Keratinocyte (primary cell): ENCODE results near the gene TREML1. TPM values are rescaled to one million over a fixed set of nuclear protein-coding genes. Genes with fewer than 3 reads are reported as not detected.

Source experiments
- DNase-seq: peaks from one replicate; pipeline ENCODE4 v3.0.0-alpha.2; 2011; ENCODE audit warnings: low read depth, missing footprints, low spot score
- FAIRE-seq: peaks from 2 replicates; lab custom pipeline; 2011; peaks lifted over from hg19 to GRCh38; lab: Jason Lieb, UNC
- H2AFZ ChIP-seq: 2 replicates; pipeline ENCODE4 v1.6.0; 2012; ENCODE audit warnings: low read length, control low read depth, inconsistent platforms; ENCODE audit not compliant: control insufficient read depth
- H3K27ac ChIP-seq: 2 replicates; pipeline ENCODE4 v1.5.1; 2011; ENCODE audit warnings: low read length; ENCODE audit not compliant: control insufficient read depth, insufficient read depth
- H3K27me3 ChIP-seq: 3 replicates; pipeline ENCODE4 v1.6.0; 2011; ENCODE audit warnings: low read length; ENCODE audit not compliant: control insufficient read depth, insufficient read depth; ENCODE audit errors: extremely low read depth
- H3K36me3 ChIP-seq, 2 experiments: 2 replicates in 1 of 2; 3 replicates in 1 of 2; pipeline ENCODE4 v1.5.1; 2011; ENCODE audit warnings: low read length in 2 of 2, mild to moderate bottlenecking in 1 of 2; ENCODE audit not compliant: control insufficient read depth in 2 of 2, insufficient read depth in 2 of 2; ENCODE audit errors: extremely low read depth in 1 of 2
- H3K4me1 ChIP-seq: 3 replicates; pipeline ENCODE4 v1.5.1; 2011; ENCODE audit warnings: low read length; ENCODE audit not compliant: control insufficient read depth, insufficient read depth; ENCODE audit errors: extremely low read depth
- H3K4me2 ChIP-seq: 3 replicates; pipeline ENCODE4 v1.6.0; 2011; ENCODE audit warnings: low read depth, low read length; ENCODE audit not compliant: control insufficient read depth, insufficient read depth; ENCODE audit errors: extremely low read depth
- H3K4me3 ChIP-seq, 3 experiments: fragments of 200-600 bp in 1 of 3; sonication (generic) in 1 of 3; 2 replicates in 2 of 3; 3 replicates in 1 of 3; pipeline ENCODE4 v1.5.1; 2011 to 2016; ENCODE audit warnings: low read length in 3 of 3, mild to moderate bottlenecking in 3 of 3, control low read depth in 2 of 3, inconsistent platforms in 1 of 3, low read depth in 1 of 3, mixed read lengths in 1 of 3, mixed run types in 1 of 3, moderate library complexity in 1 of 3; ENCODE audit not compliant: control insufficient read depth in 2 of 3, insufficient read depth in 2 of 3; ENCODE audit errors: extremely low read depth in 1 of 3
- H3K79me2 ChIP-seq: 2 replicates; pipeline ENCODE4 v1.6.0; 2012; ENCODE audit warnings: low read length; ENCODE audit not compliant: control insufficient read depth, insufficient read depth
- H3K9ac ChIP-seq: 3 replicates; pipeline ENCODE4 v1.6.0; 2011; ENCODE audit warnings: low read length; ENCODE audit not compliant: control insufficient read depth, insufficient read depth; ENCODE audit errors: extremely low read depth
- H3K9me1 ChIP-seq: 3 replicates; pipeline ENCODE4 v1.6.0; 2011; ENCODE audit warnings: low read length; ENCODE audit not compliant: control insufficient read depth, insufficient read depth; ENCODE audit errors: extremely low read depth
- H3K9me3 ChIP-seq: 2 replicates; pipeline ENCODE4 v1.5.1; 2012; ENCODE audit warnings: low read depth, low read length; ENCODE audit not compliant: control insufficient read depth
- H4K20me1 ChIP-seq: 3 replicates; pipeline ENCODE4 v1.6.0; 2011; ENCODE audit warnings: low read length; ENCODE audit not compliant: control insufficient read depth, insufficient read depth; ENCODE audit errors: extremely low read depth
- CTCF ChIP-seq, 3 experiments: IDR thresholded peaks in 1 of 3; conservative IDR thresholded peaks in 1 of 3; optimal IDR thresholded peaks in 1 of 3; 2 replicates in 2 of 3; 3 replicates in 1 of 3; pipeline versions ENCODE3 to v1.5.1; 2011; ENCODE audit warnings: low read length in 3 of 3, mild to moderate bottlenecking in 3 of 3, moderate library complexity in 2 of 3, control low read depth in 1 of 3, inconsistent platforms in 1 of 3; ENCODE audit not compliant: insufficient read depth in 2 of 3; ENCODE audit errors: extremely low read depth in 1 of 3
- EZH2 ChIP-seq: IDR thresholded peaks from one replicate; pipeline ENCODE4 v1.6.1; 2012; ENCODE audit warnings: inconsistent platforms, mild to moderate bottlenecking, low read length, moderate library complexity
- dilution Hi-C: fragments of 300-500 bp; cut with MboI; formaldehyde crosslinking; loops from one replicate; pipeline ENCODE4 v1.7.0; 2020; ENCODE audit warnings: low sequenced_read_pairs; ENCODE audit not compliant: extremely low pct_ligation_motif_present
- polyA plus RNA-seq, 5 experiments: library from polyadenylated mRNA; depleted of rRNA in 3 of 5; stranded (reverse) in 3 of 5; stranded (forward) in 1 of 5; unstranded in 1 of 5; fragments of >200 nt; gene quantifications; 1 replicate in 1 of 5; 2 replicates in 3 of 5; 3 replicates in 1 of 5; pipeline versions ENCODE4 v1.2.1 to v1.2.3, GENCODE V29; 2011 to 2012; ENCODE audit warnings: missing spikeins in 2 of 5, low read depth in 1 of 5, low replicate concordance in 1 of 5

The TREML1 gene
- polyA plus RNA-seq, 1 donor (not counting 4 experiments of a cell fraction or from before 2014, with no cell fraction given) = 0.26 TPM

GRCh38 chr6:41160933-41161332 is 6.8 kb upstream of the TREML1 start:
- H3K4me1 ChIP-seq = peaks cover 11% of the 10 kb centered on the region
- H2AFZ ChIP-seq = no peak overlapping the region
- H3K9me3 ChIP-seq = no peaks in the 10 kb centered on the region
- H3K9me1 ChIP-seq = no peaks in the 10 kb centered on the region
- no peaks in the 10 kb centered on the region for H3K79me2 ChIP-seq
- no peaks in the 10 kb centered on the region for H3K27me3 ChIP-seq
- H3K4me3 ChIP-seq = no peak overlapping the region
- TF ChIP-seq CTCF (optimal IDR thresholded peaks at IDR 0.05 in 1 of 3, IDR thresholded peaks at IDR 0.05 in 1 of 3, conservative IDR thresholded peaks at IDR 0.05 in 1 of 3; ENCODE audit: extremely low read depth in 1 of 3, insufficient read depth in 2 of 3, low read length in 3 of 3) (no peak), EZH2 (no peak)
- DNase-seq (no peak), FAIRE-seq (no peak)
- no peak overlapping the region for H3K27ac ChIP-seq
- no peak overlapping the region for H3K9ac ChIP-seq
- H3K4me2 ChIP-seq = no peak overlapping the region
- no peaks in the 10 kb centered on the region for H3K36me3 ChIP-seq
- dilution Hi-C loops = no loop called here
- H4K20me1 ChIP-seq = no peaks in the 10 kb centered on the region

- no peaks in the 10 kb centered on the region for H3K27me3 ChIP-seq
- H3K9ac ChIP-seq = no peak overlapping the region
- peaks cover 11% of the 10 kb centered on the region for H3K4me1 ChIP-seq
- H4K20me1 ChIP-seq = no peaks in the 10 kb centered on the region
- H3K27ac ChIP-seq = no peak overlapping the region
- DNase-seq (no peak), FAIRE-seq (no peak)
- TF ChIP-seq EZH2 = no peak
- TF ChIP-seq CTCF (optimal IDR thresholded peaks at IDR 0.05 in 1 of 3, IDR thresholded peaks at IDR 0.05 in 1 of 3, conservative IDR thresholded peaks at IDR 0.05 in 1 of 3; ENCODE audit: extremely low read depth in 1 of 3, insufficient read depth in 2 of 3, low read length in 3 of 3) = no peak
- H3K4me2 ChIP-seq = no peak overlapping the region
- H3K9me1 ChIP-seq = no peaks in the 10 kb centered on the region
- H3K4me3 ChIP-seq = no peak overlapping the region
- no peak overlapping the region for H2AFZ ChIP-seq
- no peaks in the 10 kb centered on the region for H3K36me3 ChIP-seq
- no peaks in the 10 kb centered on the region for H3K9me3 ChIP-seq
- H3K79me2 ChIP-seq = no peaks in the 10 kb centered on the region
- dilution Hi-C loops = no loop called here
Measured at GRCh38 chr6:41159415-41160082, 5.4 kb upstream of the TREML1 start.
